ENCODE data around the gene JAKMIP1. TPM values are rescaled to one million over a fixed set of nuclear protein-coding genes. Genes with fewer than 3 reads are reported as not detected.

The JAKMIP1 gene
- total RNA-seq, 4 donors from 2014 or later, result 0.67 to 1.3 (median 1.1) TPM

GRCh38 chr4:6123116-6123515, 77.2 kb downstream of the JAKMIP1 start:
- Histone ChIP-seq H3K36me3 (no peaks in the 10 kb centered on the region), H3K4me3 (no peak overlapping the region), H3K27ac (no peak overlapping the region), H3K4me1 (no peaks in the 10 kb centered on the region), H3K9me3 (no peaks in the 10 kb centered on the region), H3K27me3 (peaks cover 0 to 21% (median 0%) of the 10 kb centered on the region in 4 donors)
- no peak for DNase-seq
- 68 to 73% methylated on average over 6 to 7 of the region's 7 CpGs for WGBS, 2 donors
- TF ChIP-seq CTCF (IDR thresholded peaks at IDR 0.05) (no peak), POLR2A (IDR thresholded peaks at IDR 0.05) (no peak)
- intact Hi-C loops (cut with DNase I), result no loop called here

- no peaks in the 10 kb centered on the region for H3K36me3 ChIP-seq
- no peaks in the 10 kb centered on the region for H3K9me3 ChIP-seq
- no peak overlapping the region for H3K27ac ChIP-seq
- TF ChIP-seq POLR2A (IDR thresholded peaks at IDR 0.05) (no peak), CTCF (IDR thresholded peaks at IDR 0.05) (no peak)
- no peak overlapping the region for H3K4me3 ChIP-seq
- intact Hi-C loops (cut with DNase I), result no loop called here
- peaks cover 0 to 16% (median 0%) of the 10 kb centered on the region in 4 donors for H3K27me3 ChIP-seq
- no peak for DNase-seq
- H3K4me1 ChIP-seq, result no peaks in the 10 kb centered on the region
- 69 to 71% methylated on average over 6 of the region's 6 CpGs for WGBS, 2 donors
These were observed 77.9 kb downstream of the JAKMIP1 start for GRCh38 chr4:6122496-6122895.

GRCh38 chr4:6121941-6122340, 78.4 kb downstream of the JAKMIP1 start:
- intact Hi-C loops (cut with DNase I), result no loop called here
- no peak for DNase-seq
- H3K4me3 ChIP-seq, result no peak overlapping the region
- TF ChIP-seq CTCF (IDR thresholded peaks at IDR 0.05) (no peak), POLR2A (IDR thresholded peaks at IDR 0.05) (no peak)
- H3K4me1 ChIP-seq, result no peaks in the 10 kb centered on the region
- H3K9me3 ChIP-seq, result no peaks in the 10 kb centered on the region
- H3K27me3 ChIP-seq, result peaks cover 0 to 14% (median 0%) of the 10 kb centered on the region in 4 donors
- WGBS, 2 donors, result 82 to 90% methylated on average over 11 to 12 of the region's 12 CpGs
- H3K27ac ChIP-seq, result no peak overlapping the region
- H3K36me3 ChIP-seq, result no peaks in the 10 kb centered on the region

GRCh38 chr4:6121276-6121850, 79.0 kb downstream of the JAKMIP1 start:
- Histone ChIP-seq H3K4me1 (no peaks in the 10 kb centered on the region), H3K27me3 (peaks cover 0 to 15% (median 0%) of the 10 kb centered on the region in 4 donors), H3K27ac (no peak overlapping the region), H3K4me3 (no peak overlapping the region), H3K9me3 (no peaks in the 10 kb centered on the region), H3K36me3 (no peaks in the 10 kb centered on the region)
- intact Hi-C loops (cut with DNase I), result no loop called here
- WGBS, 2 donors, result 82 to 92% methylated on average over 14 to 18 of the region's 18 CpGs
- no peak for DNase-seq
- TF ChIP-seq POLR2A (IDR thresholded peaks at IDR 0.05) (no peak), CTCF (IDR thresholded peaks at IDR 0.05) (no peak)

GRCh38 chr4:6120361-6120760, 80.0 kb downstream of the JAKMIP1 start:
- Histone ChIP-seq H3K4me1 (no peaks in the 10 kb centered on the region), H3K27ac (no peak overlapping the region), H3K4me3 (no peak overlapping the region), H3K36me3 (no peaks in the 10 kb centered on the region), H3K9me3 (no peaks in the 10 kb centered on the region), H3K27me3 (peaks cover 0 to 26% (median 0%) of the 10 kb centered on the region in 4 donors)
- no peak for TF ChIP-seq POLR2A (IDR thresholded peaks at IDR 0.05)
- TF ChIP-seq CTCF (IDR thresholded peaks at IDR 0.05), result no peak
- intact Hi-C loops (cut with DNase I), result no loop called here
- no peak for DNase-seq
- 52 to 57% methylated on average over 6 of the region's 6 CpGs for WGBS, 2 donors

Data from esophagus squamous epithelium (tissue), 5 donors.